GM23338 (cell line): ENCODE data around the gene TAF4. TPM values are rescaled to one million over a fixed set of nuclear protein-coding genes. Genes with fewer than 3 reads are reported as not detected.

Experiments used
- ATAC-seq: fragments of 200-7000 bp; cut with Tn5 transposase; 3 replicates; pipeline ENCODE4 v1.9.1; 2020
- DNase-seq: peaks from one replicate; pipeline ENCODE4 v3.0.0-alpha.2; 2015; ENCODE audit warnings: low spot score
- H2AFZ ChIP-seq: fragments of 200-600 bp; sonication (generic); 2 replicates; pipeline ENCODE4 v1.8.0; 2016; ENCODE audit warnings: antibody characterized with exemption, mild to moderate bottlenecking, moderate library complexity
- H3F3A ChIP-seq: fragments of 200-600 bp; sonication (generic); replicated peaks from 2 replicates; pipeline ENCODE4 v1.8.0; 2017; ENCODE audit warnings: antibody characterized with exemption, mixed run types, low read depth
- H3K27ac ChIP-seq: fragments of 200-600 bp; sonication (generic); 2 replicates; pipeline ENCODE4 v1.6.1; 2016; ENCODE audit warnings: low read depth
- H3K27me3 ChIP-seq: fragments of 200-600 bp; sonication (generic); 2 replicates; pipeline ENCODE4 v1.8.0; 2016; ENCODE audit warnings: mild to moderate bottlenecking, mixed run types, moderate library complexity; ENCODE audit not compliant: insufficient read depth
- H3K36me3 ChIP-seq: fragments of 200-600 bp; sonication (generic); 2 replicates; pipeline ENCODE4 v1.8.0; 2016; ENCODE audit warnings: mild to moderate bottlenecking; ENCODE audit not compliant: insufficient read depth
- H3K4me1 ChIP-seq: fragments of 200-600 bp; sonication (generic); 2 replicates; pipeline ENCODE4 v1.8.0; 2016; ENCODE audit warnings: mild to moderate bottlenecking, moderate library complexity; ENCODE audit not compliant: insufficient read depth
- H3K4me2 ChIP-seq: fragments of 200-600 bp; sonication (generic); 2 replicates; pipeline ENCODE4 v1.7.1; 2017; ENCODE audit warnings: mixed run types
- H3K4me3 ChIP-seq: fragments of 200-600 bp; sonication (generic); 2 replicates; pipeline ENCODE4 v1.6.1; 2016; ENCODE audit warnings: mixed run types
- H3K79me2 ChIP-seq: fragments of 200-600 bp; sonication (generic); replicated peaks from 2 replicates; pipeline ENCODE4 v1.8.0; 2017; ENCODE audit warnings: mild to moderate bottlenecking; ENCODE audit not compliant: insufficient read depth
- H3K9me2 ChIP-seq: fragments of 200-600 bp; sonication (generic); 2 replicates; pipeline ENCODE4 v1.8.0; 2017; ENCODE audit not compliant: insufficient read depth
- H4K20me1 ChIP-seq: fragments of 200-600 bp; sonication (generic); replicated peaks from 2 replicates; pipeline ENCODE4 v1.8.0; 2017; ENCODE audit warnings: mild to moderate bottlenecking; ENCODE audit not compliant: insufficient read depth
- H3K27ac Mint-ChIP-seq: 2 replicates; pipeline ENCODE4 v1.8.0; 2020; ENCODE audit warnings: inconsistent platforms, mild to moderate bottlenecking, moderate library complexity, mixed read lengths
- H3K27me3 Mint-ChIP-seq: 3 replicates; pipeline ENCODE4 v1.8.0; 2022; ENCODE audit warnings: low read depth, mild to moderate bottlenecking, moderate library complexity, mixed read lengths, inconsistent platforms; ENCODE audit not compliant: insufficient read depth, poor library complexity
- H3K36me3 Mint-ChIP-seq: 3 replicates; pipeline ENCODE4 v1.8.0; 2021; ENCODE audit warnings: low read depth, mild to moderate bottlenecking, inconsistent platforms, moderate library complexity, mixed read lengths
- H3K4me1 Mint-ChIP-seq: 3 replicates; pipeline ENCODE4 v1.8.0; 2020; ENCODE audit warnings: mild to moderate bottlenecking, inconsistent platforms, mixed read lengths
- H3K4me3 Mint-ChIP-seq: 3 replicates; pipeline ENCODE4 v1.8.0; 2021; ENCODE audit warnings: moderate library complexity, mild to moderate bottlenecking, inconsistent platforms, mixed read lengths
- H3K9me3 Mint-ChIP-seq: 3 replicates; pipeline ENCODE4 v1.8.0; 2020; ENCODE audit warnings: moderate library complexity, mild to moderate bottlenecking, inconsistent platforms, mixed read lengths
- CREB1 ChIP-seq: fragments of 250-450 bp; sonication (Bioruptor Pico); IDR thresholded peaks from 2 replicates; pipeline ENCODE4 v1.5.0; 2020; ENCODE audit warnings: low read depth, mild to moderate bottlenecking, moderate library complexity
- CTCF ChIP-seq, 2 experiments: fragments of 200-600 bp in 1 of 2; sonication (generic) in 1 of 2; conservative IDR thresholded peaks; 2 replicates each; pipeline versions ENCODE4 v1.5.1 to v1.6.1; 2016 to 2017; ENCODE audit warnings: antibody characterized with exemption in 2 of 2, low read depth in 2 of 2, mild to moderate bottlenecking in 2 of 2, moderate library complexity in 1 of 2
- ETS1 ChIP-seq: IDR thresholded peaks from 2 replicates; pipeline ENCODE4 v1.6.1; 2016; ENCODE audit warnings: antibody characterized with exemption
- EZH2 ChIP-seq: fragments of 200-600 bp; sonication (generic); IDR thresholded peaks from one replicate; pipeline ENCODE4 v1.8.0; 2017; ENCODE audit warnings: antibody characterized with exemption, mild to moderate bottlenecking, low read depth; ENCODE audit not compliant: unreplicated experiment
- JUNB ChIP-seq: IDR thresholded peaks from one replicate; pipeline ENCODE4 v1.6.1; 2016; ENCODE audit warnings: antibody characterized with exemption; ENCODE audit not compliant: unreplicated experiment
- NANOG ChIP-seq: IDR thresholded peaks from 2 replicates; pipeline ENCODE4 v1.6.1; 2016; ENCODE audit warnings: antibody characterized with exemption, borderline replicate concordance
- POLR2AphosphoS5 ChIP-seq: IDR thresholded peaks from 2 replicates; pipeline ENCODE4 v1.6.1; 2016; ENCODE audit warnings: antibody characterized with exemption, low read depth
- REST ChIP-seq: IDR thresholded peaks from one replicate; pipeline ENCODE4 v1.6.1; 2018; ENCODE audit warnings: antibody characterized with exemption; ENCODE audit not compliant: unreplicated experiment
- STAT1 ChIP-seq: IDR thresholded peaks from one replicate; pipeline ENCODE4 v1.6.1; 2016; ENCODE audit warnings: antibody characterized with exemption; ENCODE audit not compliant: unreplicated experiment
- ZNF114 ChIP-seq: fragments of 250-450 bp; sonication (Bioruptor Pico); IDR thresholded peaks from 2 replicates; pipeline ENCODE4 v1.5.0; 2020; ENCODE audit warnings: mild to moderate bottlenecking, moderate library complexity
- ZNF331 ChIP-seq: fragments of 250-450 bp; sonication (Bioruptor Pico); IDR thresholded peaks from 2 replicates; pipeline ENCODE4 v1.5.0; 2020; ENCODE audit warnings: low read depth, mild to moderate bottlenecking, moderate library complexity
- ZNF462 ChIP-seq: fragments of 250-450 bp; sonication (Bioruptor Pico); IDR thresholded peaks from 2 replicates; pipeline ENCODE4 v1.5.0; 2020; ENCODE audit warnings: mild to moderate bottlenecking, moderate library complexity
- polyA plus RNA-seq: library from polyadenylated mRNA; unstranded; fragments of >200 nt; fragmentation: Nextera tagmentation; extraction: Ambion mirVana; gene quantifications from 2 replicates; pipeline ENCODE4 v1.2.1, GENCODE V29; 2016
- total RNA-seq: library from RNA; depleted of rRNA; stranded (reverse); fragments of >200 nt; shearing (Covaris generic); gene quantifications from 2 replicates; pipeline ENCODE4 v1.2.3, GENCODE V29; 2014

TAF4 gene
- total and polyA plus RNA-seq, 2 experiments from 2014 or later: 7.2 to 60.0 TPM

- TF ChIP-seq ZNF331 (CRISPR knock-in tag): no peak
- TF ChIP-seq STAT1: no peak
- no peak for TF ChIP-seq EZH2
- TF ChIP-seq JUNB: no peak
- no peak for TF ChIP-seq POLR2AphosphoS5
- TF ChIP-seq CTCF (conservative IDR thresholded peaks at IDR 0.05; ENCODE audit: low read depth in 2 of 2): no peak
- no peak for TF ChIP-seq REST
- TF ChIP-seq ZNF462 (CRISPR knock-in tag): no peak
- TF ChIP-seq CREB1 (CRISPR knock-in tag): no peak
- no peak for TF ChIP-seq NANOG
- TF ChIP-seq ETS1: no peak
- no peak for TF ChIP-seq ZNF114 (CRISPR knock-in tag)
- Histone ChIP-seq H3K27ac (no peak overlapping the region), H3K79me2 (peaks cover 7% of the 10 kb centered on the region), H3K9me2 (no peaks in the 10 kb centered on the region), H3K27me3 (no peaks in the 10 kb centered on the region), H3K36me3 (no peaks in the 10 kb centered on the region), H2AFZ (no peak overlapping the region), H3K4me1 (no peaks in the 10 kb centered on the region; the same call in 1 of the 2 replicates), H3K4me3 (no peak overlapping the region), H3K4me2 (no peak overlapping the region), H3F3A (no peaks in the 10 kb centered on the region), H4K20me1 (peaks cover 13% of the 10 kb centered on the region)
- H3K36me3 Mint-ChIP-seq: peaks cover 22% of the 10 kb centered on the region
- ATAC-seq (no peak), DNase-seq (no peak)
- no peak overlapping the region for H3K27ac Mint-ChIP-seq
- H3K4me3 Mint-ChIP-seq: no peak overlapping the region
- H3K4me1 Mint-ChIP-seq: peaks cover 11% of the 10 kb centered on the region
- H3K9me3 Mint-ChIP-seq: no peaks in the 10 kb centered on the region; the same call in 2 of the 3 replicates
- peaks cover 16% of the 10 kb centered on the region for H3K27me3 Mint-ChIP-seq
These were observed 87.2 kb downstream of the TAF4 start for GRCh38 chr20:61978491-61978890.
